Activated CD4-positive, alpha-beta T cell treated with anti-CD3 and anti-CD28 coated beads, Interleukin-2, amount 50 U/mL, for 48 hours (primary cell): ENCODE results near the gene CIAO2A.
"Not testable (repeated sequence)": the region's sequence is repeated elsewhere in the genome, so short reads cannot be mapped to it uniquely, and the experiment has no call there.

Experiments
- DNase-seq, 2 experiments: peaks; one replicate each; pipeline ENCODE4 v3.0.0-alpha.2; 2020

CIAO2A gene

DNA sequence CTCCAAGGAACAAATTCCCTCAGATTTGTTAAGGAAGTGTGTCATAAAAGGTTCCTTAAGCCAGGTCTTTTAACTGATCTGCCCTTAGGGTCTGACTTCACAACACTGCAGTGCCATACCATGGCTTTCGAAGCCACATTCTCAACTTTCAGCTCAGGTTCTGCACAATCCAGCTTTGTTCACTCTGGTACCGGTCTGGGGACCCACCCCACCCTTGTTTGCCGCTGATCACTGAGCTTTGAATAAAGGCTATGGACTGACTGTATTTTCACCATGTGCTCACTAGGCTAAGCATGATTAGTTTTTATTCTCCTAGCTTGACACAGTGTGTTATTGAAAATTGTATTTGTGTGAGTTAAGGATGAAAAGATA, 18.0 kb upstream of the CIAO2A start:
- DNase-seq, result no peak

DNA sequence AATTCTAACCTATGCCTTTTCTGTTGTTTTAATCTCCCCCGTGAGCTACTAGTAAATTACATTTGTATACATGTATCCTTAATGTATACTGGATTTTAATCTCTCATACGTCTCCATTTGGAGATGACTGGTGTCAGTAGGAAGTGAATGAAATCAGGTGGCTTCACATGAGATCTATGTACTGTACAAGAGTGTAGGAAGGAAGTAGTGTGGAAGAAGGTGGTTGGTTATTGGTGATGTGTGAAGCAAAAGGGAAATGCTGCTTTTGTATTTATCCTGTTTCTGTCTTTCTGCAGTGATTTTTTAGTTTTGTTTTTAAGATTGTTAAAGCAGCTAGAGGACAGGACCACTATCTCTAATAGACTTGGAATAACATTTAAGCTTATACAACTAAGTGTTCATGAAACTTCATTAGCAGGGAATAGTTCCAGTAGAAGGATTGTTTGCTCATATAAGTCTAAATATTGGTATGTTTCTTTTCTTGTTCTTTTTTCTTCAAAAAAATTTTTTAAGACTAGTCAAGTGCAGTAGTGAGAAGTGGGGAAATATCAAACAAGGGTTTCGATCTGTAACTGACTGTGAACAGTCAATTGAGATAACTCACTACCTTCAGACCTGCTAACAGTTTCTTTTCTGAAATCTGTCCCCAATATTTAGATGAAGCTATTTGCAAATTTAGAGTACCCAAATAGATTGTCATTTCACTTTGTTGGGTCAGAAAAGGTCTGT, 17.5 kb upstream of the CIAO2A start:
- DNase-seq, result no peak

DNA sequence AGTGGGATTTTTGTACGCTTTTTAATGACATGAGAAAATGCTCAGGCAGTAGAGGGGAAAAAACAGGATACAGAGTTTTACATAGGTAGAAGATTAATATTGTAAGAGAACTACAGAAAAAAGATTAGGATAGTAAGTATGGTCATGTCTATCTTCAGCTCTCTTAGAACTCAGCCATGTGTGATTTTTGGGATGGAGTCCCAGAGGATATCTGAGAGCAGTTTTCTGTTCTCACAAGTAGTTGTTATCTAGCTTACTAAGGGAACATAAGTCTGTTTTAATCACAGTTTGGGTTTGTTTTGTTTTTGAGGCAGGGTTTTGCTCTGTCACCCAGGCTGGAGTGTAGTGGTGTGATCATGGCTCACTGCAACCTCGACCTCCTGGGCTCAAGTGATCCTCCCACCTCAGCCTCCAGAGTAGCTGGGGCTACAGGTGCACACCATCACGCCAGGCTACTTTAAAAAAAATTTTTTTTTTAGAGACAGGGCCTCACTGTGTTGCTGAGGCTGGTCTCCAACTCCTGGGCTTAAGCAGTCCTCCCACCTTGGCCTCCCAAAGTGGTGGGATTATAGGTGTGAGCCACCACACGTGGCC, 16.6 kb upstream of the CIAO2A start:
- not testable (repeated sequence) for DNase-seq

DNA sequence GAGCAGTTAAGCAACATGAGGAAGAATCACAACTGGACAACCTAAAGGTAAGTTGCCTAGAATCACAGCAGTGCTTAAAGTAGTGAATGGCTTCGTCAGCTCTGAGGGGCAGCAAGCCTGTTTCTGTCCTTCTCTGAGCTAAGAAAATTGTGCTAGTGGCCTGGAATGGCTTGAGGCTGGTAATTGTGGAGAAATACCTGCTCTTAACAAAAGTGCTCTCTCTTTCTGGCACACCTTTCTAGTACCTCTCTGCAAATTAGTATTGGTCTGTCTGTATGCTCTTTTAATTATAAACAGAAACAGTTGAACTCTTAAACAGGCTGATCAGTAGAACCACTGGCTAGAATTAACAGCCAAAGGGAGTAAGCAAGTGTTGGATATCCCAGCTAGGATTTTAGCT, 13.7 kb upstream of the CIAO2A start:
- DNase-seq, result no peak

DNA sequence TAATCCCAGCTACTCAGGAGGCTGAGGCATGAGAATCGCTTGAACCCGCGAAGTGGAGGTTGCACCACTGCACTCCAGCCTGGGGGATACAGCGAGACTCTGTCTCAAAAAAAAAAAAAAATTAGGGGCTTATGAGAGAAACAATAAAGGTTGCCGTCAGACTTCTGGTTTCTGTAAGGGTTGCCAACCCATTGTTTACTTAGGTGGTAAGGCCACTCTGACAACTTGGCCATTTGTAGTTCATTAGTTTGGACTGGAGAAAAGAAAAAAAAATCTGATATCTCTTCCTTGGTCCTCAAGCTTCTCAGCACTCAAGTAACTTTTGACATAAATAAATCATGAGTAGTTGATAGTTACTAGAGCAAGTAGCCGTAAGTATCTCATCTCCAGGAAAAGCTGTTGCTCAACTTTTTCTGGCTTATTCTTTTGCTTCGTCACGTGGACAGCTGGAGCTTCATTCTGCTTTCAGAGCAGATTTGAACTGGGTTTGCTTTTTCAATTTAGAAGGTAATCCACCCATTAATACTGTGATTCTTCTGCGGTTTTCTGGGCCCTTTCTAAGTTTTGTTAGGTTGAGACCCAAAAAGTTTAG, 11.6 kb upstream of the CIAO2A start:
- no peak for DNase-seq

DNA sequence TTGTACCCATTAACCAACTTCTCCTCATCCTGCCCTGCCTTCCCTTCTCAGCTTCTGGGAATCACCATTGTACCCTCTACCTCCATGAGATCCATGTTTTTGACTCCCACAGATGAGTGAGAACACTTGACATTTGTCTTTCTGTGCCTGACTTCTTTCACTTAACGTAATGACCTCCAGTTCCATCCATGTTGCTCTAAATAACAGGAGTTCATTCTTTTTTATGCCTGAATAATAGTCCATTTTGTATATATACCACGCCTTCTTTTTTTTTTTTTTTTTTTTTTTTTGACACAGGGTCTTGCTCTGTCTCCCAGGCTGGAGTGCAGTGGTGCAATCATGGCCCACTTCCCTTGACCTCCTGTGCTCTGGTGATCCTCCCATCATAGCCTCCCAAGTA, 8.9 kb upstream of the CIAO2A start:
- no peak for DNase-seq

- DNase-seq, result no peak
Observed at GRCh38 chr15:64100958-64101357, 7.3 kb upstream of the CIAO2A start.

DNA sequence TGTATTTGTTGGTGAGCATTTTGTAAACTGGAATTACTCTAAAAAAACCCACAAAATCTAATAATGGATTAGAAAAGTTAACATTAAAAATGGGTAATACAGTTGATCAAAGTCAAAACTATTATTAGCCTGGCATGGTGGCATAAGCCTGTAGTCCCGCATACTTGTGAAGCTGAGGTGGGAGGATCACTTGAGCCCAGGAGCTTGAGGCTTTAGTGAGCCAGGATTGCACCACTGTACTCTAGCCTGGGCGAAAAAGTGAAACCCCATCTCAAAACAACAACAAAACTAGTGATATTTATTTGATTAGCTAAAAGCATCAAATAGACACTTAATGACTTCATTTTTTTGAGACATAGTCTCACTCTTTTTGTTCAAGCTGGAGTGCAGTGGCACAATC, 5.7 kb upstream of the CIAO2A start:
- DNase-seq, result no peak

GRCh38 chr15:64096668-64097384, 3.2 kb upstream of the CIAO2A start:
- DNase-seq, result no peak

GRCh38 chr15:64095795-64096667, 2.4 kb upstream of the CIAO2A start, which contains the start of gene SNX1:
Gene SNX1 (plus strand): TSS chr15:64095982. CDS start chr15:64096014, 32 bp downstream.
- DNase-seq, result peak; percentile 93 to 94

- no peak for DNase-seq
Observed at GRCh38 chr15:64095431-64095794, 1.8 kb upstream of the CIAO2A start.

GRCh38 chr15:64092864-64093626, 593 bp downstream of the CIAO2A start:
- peak; percentile 46 to 58 for DNase-seq

- no peak for DNase-seq
Observed at GRCh38 chr15:64092075-64092820, 1.4 kb downstream of the CIAO2A start.

- no peak for DNase-seq
Observed at GRCh38 chr15:64090527-64090926, 3.1 kb downstream of the CIAO2A start.

- no peak for DNase-seq
Observed at GRCh38 chr15:64089543-64090280, 3.9 kb downstream of the CIAO2A start.

- no peak for DNase-seq
Observed at GRCh38 chr15:64082757-64083156, 10.9 kb downstream of the CIAO2A start.

GRCh38 chr15:64073496-64073895, 20.1 kb downstream of the CIAO2A start:
- not testable (repeated sequence) for DNase-seq

- no peak for DNase-seq
Observed at GRCh38 chr15:64072812-64073211, 20.8 kb downstream of the CIAO2A start.

GRCh38 chr15:64071931-64072765, 21.5 kb downstream of the CIAO2A start:
- DNase-seq, result no peak
